Esophagus muscularis mucosa (tissue), 4 donors: ENCODE measurements around the gene SETD9. TPM values are rescaled to one million over a fixed set of nuclear protein-coding genes. Genes with fewer than 3 reads are reported as not detected.

Experiments
- DNase-seq: peaks from one replicate; pipeline ENCODE4 v3.0.0-alpha.2; 2017; ENCODE audit errors: extremely low spot score
- H3K27ac ChIP-seq, 4 donors: fragments of 200-600 bp; sonication (generic); replicated peaks in 1 of 4; 1 replicate in 3 of 4; 2 replicates in 1 of 4; pipeline ENCODE4 v1.5.1; 2016 to 2019; ENCODE audit warnings: mild to moderate bottlenecking in 1 of 4
- H3K27me3 ChIP-seq, 4 donors: fragments of 200-600 bp; sonication (generic); one replicate each; pipeline versions ENCODE4 v1.5.1 to v1.6.0; 2016 to 2019
- H3K36me3 ChIP-seq, 4 donors: fragments of 200-600 bp; sonication (generic); one replicate each; pipeline ENCODE4 v1.5.1; 2016 to 2019
- H3K4me1 ChIP-seq, 4 donors: fragments of 200-600 bp; sonication (generic); one replicate each; pipeline ENCODE4 v1.5.1; 2016 to 2019
- H3K4me3 ChIP-seq, 4 donors: fragments of 200-600 bp; sonication (generic); 1 replicate in 2 of 4; 2 replicates in 2 of 4; pipeline ENCODE4 v1.5.1; 2016 to 2019; ENCODE audit warnings: mild to moderate bottlenecking in 4 of 4, moderate library complexity in 1 of 4
- H3K9me3 ChIP-seq, 4 donors: fragments of 200-600 bp; sonication (generic); 1 replicate in 3 of 4; 2 replicates in 1 of 4; pipeline ENCODE4 v1.5.1; 2016 to 2019
- EP300 ChIP-seq: sonication (generic); formaldehyde crosslinking; IDR thresholded peaks from one replicate; pipeline ENCODE4 v1.6.1; 2017; ENCODE audit warnings: antibody characterized with exemption
- POLR2A ChIP-seq: fragments of 450-650 bp; IDR thresholded peaks from one replicate; pipeline ENCODE4 v1.6.1; 2017; ENCODE audit warnings: antibody characterized with exemption, moderate library complexity, mild to moderate bottlenecking, low read depth
- POLR2AphosphoS5 ChIP-seq, 2 donors: sonication (generic); formaldehyde crosslinking; IDR thresholded peaks; one replicate each; pipeline ENCODE4 v1.6.1; 2017; ENCODE audit warnings: antibody characterized with exemption in 2 of 2
- WGBS: methylation state at CpG from one replicate; pipeline ENCODE4 v1.1.5; 2018; 5-methylcytosine and 5-hydroxymethylcytosine counted together
- intact Hi-C: fragments of 100-400 bp; cut with DNase I; formaldehyde crosslinking; loops from one replicate; pipeline ENCODE4 v1.15.1; 2023
- total RNA-seq, 4 donors: library from RNA; depleted of rRNA; stranded (reverse); fragments of >200 nt; gene quantifications; one replicate each; pipeline versions ENCODE4 v1.1.0 to v1.2.1, GENCODE V29; 2016
- TF ChIP-seq, protein P1 (sequence below), 3 experiments: fragments of 200-600 bp in 2 of 3; fragments of 450-650 bp in 1 of 3; sonication (generic) in 2 of 3; IDR thresholded peaks; one replicate each; pipeline ENCODE4 v1.5.1; 2017 to 2019; ENCODE audit warnings: antibody characterized with exemption in 3 of 3, mild to moderate bottlenecking in 2 of 3, moderate library complexity in 1 of 3

SETD9 gene
- total RNA-seq, 4 donors from 2014 or later, result 5.0 to 20.8 (median 12.2) TPM

DNA sequence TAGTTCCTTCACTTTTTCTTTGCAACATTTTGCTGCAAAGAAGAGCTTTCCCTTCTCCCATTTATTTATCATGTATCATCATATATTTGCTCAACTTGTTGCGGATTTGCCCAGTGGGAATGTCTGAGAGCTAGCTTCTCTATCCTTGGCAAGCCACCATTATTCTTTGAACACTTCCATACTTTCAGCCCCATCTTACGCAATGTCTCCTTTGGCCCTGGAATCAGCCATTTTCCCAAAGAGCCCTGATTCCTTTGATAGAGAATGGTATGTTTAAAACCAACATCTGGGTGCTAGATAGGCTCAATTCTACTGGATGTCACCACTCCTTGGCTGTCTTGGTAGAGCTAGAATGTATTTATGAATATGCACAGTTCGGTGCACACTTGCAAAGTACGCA is 12.6 kb upstream of the SETD9 start:
- intact Hi-C loops, result no loop called here
- TF ChIP-seq POLR2AphosphoS5 (IDR thresholded peaks at IDR 0.05) (no peak), EP300 (no peak), POLR2A (no peak)
- TF ChIP-seq, protein P1, sequence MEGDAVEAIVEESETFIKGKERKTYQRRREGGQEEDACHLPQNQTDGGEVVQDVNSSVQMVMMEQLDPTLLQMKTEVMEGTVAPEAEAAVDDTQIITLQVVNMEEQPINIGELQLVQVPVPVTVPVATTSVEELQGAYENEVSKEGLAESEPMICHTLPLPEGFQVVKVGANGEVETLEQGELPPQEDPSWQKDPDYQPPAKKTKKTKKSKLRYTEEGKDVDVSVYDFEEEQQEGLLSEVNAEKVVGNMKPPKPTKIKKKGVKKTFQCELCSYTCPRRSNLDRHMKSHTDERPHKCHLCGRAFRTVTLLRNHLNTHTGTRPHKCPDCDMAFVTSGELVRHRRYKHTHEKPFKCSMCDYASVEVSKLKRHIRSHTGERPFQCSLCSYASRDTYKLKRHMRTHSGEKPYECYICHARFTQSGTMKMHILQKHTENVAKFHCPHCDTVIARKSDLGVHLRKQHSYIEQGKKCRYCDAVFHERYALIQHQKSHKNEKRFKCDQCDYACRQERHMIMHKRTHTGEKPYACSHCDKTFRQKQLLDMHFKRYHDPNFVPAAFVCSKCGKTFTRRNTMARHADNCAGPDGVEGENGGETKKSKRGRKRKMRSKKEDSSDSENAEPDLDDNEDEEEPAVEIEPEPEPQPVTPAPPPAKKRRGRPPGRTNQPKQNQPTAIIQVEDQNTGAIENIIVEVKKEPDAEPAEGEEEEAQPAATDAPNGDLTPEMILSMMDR (IDR thresholded peaks at IDR 0.05), result no peak
- no peak for DNase-seq
- Histone ChIP-seq H3K36me3 (peaks cover 0 to 25% (median 19%) of the 10 kb centered on the region in 4 donors), H3K4me1 (no peaks in the 10 kb centered on the region), H3K9me3 (no peaks in the 10 kb centered on the region), H3K27me3 (no peaks in the 10 kb centered on the region), H3K4me3 (no peak overlapping the region), H3K27ac (no peak overlapping the region)
- WGBS, result 96% methylated on average over 4 of the region's 4 CpGs

DNA sequence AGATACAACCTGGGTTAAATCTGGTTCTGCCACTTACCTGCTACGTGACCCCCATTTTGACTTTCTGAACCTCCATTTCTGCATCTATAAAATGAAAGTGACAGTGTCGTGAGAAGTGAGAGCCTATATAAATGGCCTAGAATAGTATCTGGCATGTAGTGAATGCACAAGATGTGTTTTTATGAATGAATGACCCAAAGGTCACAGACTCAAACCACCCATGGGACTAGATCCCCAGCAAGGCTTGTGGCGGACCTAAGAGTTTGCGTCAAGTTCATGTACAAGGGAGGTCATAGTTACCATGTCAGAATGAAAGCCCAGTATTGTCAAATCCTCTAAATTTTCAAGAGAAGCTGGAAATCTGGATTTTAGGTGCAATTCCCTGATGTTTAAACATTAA is 11.2 kb upstream of the SETD9 start:
- no peak for TF ChIP-seq EP300
- TF ChIP-seq, protein P1 (IDR thresholded peaks at IDR 0.05), result no peak
- no peak for TF ChIP-seq POLR2A
- TF ChIP-seq POLR2AphosphoS5 (IDR thresholded peaks at IDR 0.05), result no peak
- H3K27ac ChIP-seq, result no peak overlapping the region
- no peaks in the 10 kb centered on the region for H3K9me3 ChIP-seq
- H3K4me3 ChIP-seq, result no peak overlapping the region
- peaks cover 0 to 22% (median 16%) of the 10 kb centered on the region in 4 donors for H3K36me3 ChIP-seq
- DNase-seq, result no peak
- H3K4me1 ChIP-seq, result no peaks in the 10 kb centered on the region
- intact Hi-C loops, result no loop called here
- H3K27me3 ChIP-seq, result no peaks in the 10 kb centered on the region
- 76% methylated on average over 4 of the region's 4 CpGs for WGBS

DNA sequence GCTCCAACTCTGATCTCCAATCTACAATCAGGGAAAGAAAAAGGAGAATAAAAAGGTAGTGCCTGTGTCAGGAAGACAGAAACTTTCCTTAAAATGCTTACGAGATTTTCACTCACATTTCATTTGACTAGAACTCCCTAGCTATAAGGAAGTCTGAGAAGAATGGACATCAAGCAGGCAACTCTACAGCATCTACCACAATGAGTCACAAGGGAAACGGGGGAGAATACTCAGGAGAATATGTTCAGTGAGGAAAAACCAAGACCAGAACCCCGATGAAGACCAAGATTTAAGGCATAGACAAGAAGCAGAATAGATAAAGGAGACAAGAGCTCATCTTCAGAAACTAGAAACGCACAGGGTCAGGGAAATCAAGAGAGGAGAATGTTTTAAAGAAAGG is 9.0 kb upstream of the SETD9 start:
- no peak for TF ChIP-seq POLR2AphosphoS5 (IDR thresholded peaks at IDR 0.05)
- no peak for TF ChIP-seq POLR2A
- TF ChIP-seq EP300, result no peak
- TF ChIP-seq, protein P1 (IDR thresholded peaks at IDR 0.05), result no peak
- no peak for DNase-seq
- Histone ChIP-seq H3K4me3 (no peak overlapping the region), H3K27me3 (no peaks in the 10 kb centered on the region), H3K27ac (no peak overlapping the region), H3K36me3 (peaks cover 0 to under 1% (median 0%) of the 10 kb centered on the region in 4 donors), H3K9me3 (no peaks in the 10 kb centered on the region), H3K4me1 (no peaks in the 10 kb centered on the region)
- intact Hi-C loops, result loop anchor here (5.0 to 10.0 kb wide), 2 partner anchors 322 to 1564 kb away; partner anchors contain the start of gene PLK2
- 60% methylated on average over 4 of the region's 4 CpGs for WGBS

DNA sequence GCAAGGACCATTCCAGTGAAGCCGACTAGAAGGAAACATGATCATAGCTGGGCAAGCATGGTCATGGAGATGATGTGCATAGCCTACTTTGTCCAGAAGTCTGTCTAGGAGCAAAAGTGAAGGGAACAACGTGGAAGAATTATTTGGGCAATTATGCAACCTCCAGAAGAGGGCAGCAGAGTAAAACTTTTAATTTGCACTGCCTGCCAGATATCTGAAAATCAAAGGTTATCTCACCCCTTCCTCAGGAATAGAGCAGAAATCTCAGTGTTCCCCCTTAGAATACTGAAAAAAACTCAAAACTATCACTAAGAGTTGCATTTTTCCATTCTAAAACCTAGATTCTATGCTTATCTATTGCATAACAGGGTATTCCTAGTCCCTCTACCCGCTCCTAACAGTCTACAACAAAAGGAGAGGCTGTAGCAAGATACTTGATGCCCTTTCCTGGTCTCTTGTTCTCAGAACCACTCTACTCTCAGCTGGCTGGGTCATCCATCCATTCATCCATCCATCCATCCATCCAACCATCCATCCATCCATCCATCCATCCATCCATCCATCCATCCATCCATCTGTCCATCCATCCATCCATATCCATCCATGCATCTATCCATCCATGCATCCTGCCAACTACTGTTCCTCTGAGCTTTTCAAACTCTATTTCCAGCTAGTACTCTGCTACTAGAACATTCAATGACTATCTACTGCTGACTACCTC is 8.4 kb upstream of the SETD9 start:
- Histone ChIP-seq H3K36me3 (no peaks in the 10 kb centered on the region), H3K4me1 (no peaks in the 10 kb centered on the region), H3K4me3 (no peak overlapping the region), H3K27ac (no peak overlapping the region), H3K9me3 (no peaks in the 10 kb centered on the region), H3K27me3 (no peaks in the 10 kb centered on the region)
- DNase-seq, result no peak
- TF ChIP-seq EP300 (no peak), POLR2AphosphoS5 (IDR thresholded peaks at IDR 0.05) (no peak), POLR2A (no peak)
- TF ChIP-seq, protein P1 (IDR thresholded peaks at IDR 0.05), result peak; percentile 72 to 78 (median 75)
- 31% methylated on average over 3 of the region's 3 CpGs for WGBS
- intact Hi-C loops, result loop anchor here (5.0 to 10.0 kb wide), 2 partner anchors 321 to 1564 kb away; partner anchors contain the start of gene PLK2
